Calu3 (cell line): ENCODE results near the gene BTC. TPM values are rescaled to one million over a fixed set of nuclear protein-coding genes. Genes with fewer than 3 reads are reported as not detected.

Source experiments
- BruUV-seq: library from RNA; stranded (reverse); fragments of 400-500 nt; replicated peaks from 2 replicates; lab custom pipeline; 2021; lab: Mats Ljungman, UMichigan
- CTCF ChIA-PET: fragments of 300-600 bp; sonication (Branson Sonifier 250); formaldehyde crosslinking; loops from one replicate; lab custom pipeline; 2022; ENCODE audit warnings: antibody characterized with exemption; lab: Charles Lee
- DNase-seq: peaks from one replicate; pipeline ENCODE4 v3.0.0; 2022
- H3K27ac Mint-ChIP-seq: one replicate; pipeline ENCODE4 v1.8.0; 2022; ENCODE audit warnings: mixed read lengths; ENCODE audit not compliant: unreplicated experiment
- H3K27me3 Mint-ChIP-seq: one replicate; pipeline ENCODE4 v1.8.0; 2022; ENCODE audit warnings: mixed read lengths; ENCODE audit not compliant: unreplicated experiment
- H3K36me3 Mint-ChIP-seq: one replicate; pipeline ENCODE4 v1.8.0; 2022; ENCODE audit warnings: mild to moderate bottlenecking, moderate library complexity, mixed read lengths; ENCODE audit not compliant: insufficient read depth, unreplicated experiment
- H3K4me1 Mint-ChIP-seq: one replicate; pipeline ENCODE4 v1.8.0; 2022; ENCODE audit warnings: mild to moderate bottlenecking, low read depth, mixed read lengths; ENCODE audit not compliant: unreplicated experiment
- H3K4me3 Mint-ChIP-seq: one replicate; pipeline ENCODE4 v1.8.0; 2022; ENCODE audit warnings: mild to moderate bottlenecking, low read depth, moderate library complexity, mixed read lengths; ENCODE audit not compliant: unreplicated experiment
- H3K9me3 Mint-ChIP-seq: one replicate; pipeline ENCODE4 v1.8.0; 2022; ENCODE audit warnings: low read depth, mixed read lengths; ENCODE audit not compliant: unreplicated experiment
- CTCF ChIP-seq: fragments of 200-600 bp; IDR thresholded peaks from one replicate; pipeline ENCODE4 v1.8.0; 2022; ENCODE audit warnings: antibody characterized with exemption; ENCODE audit not compliant: unreplicated experiment
- intact Hi-C: fragments of 100-400 bp; cut with micrococcal nuclease; formaldehyde crosslinking; loops from one replicate; pipeline ENCODE4 v1.10.0; 2022; ENCODE audit not compliant: unreplicated experiment
- total RNA-seq: library from RNA; stranded (reverse); gene quantifications from 2 replicates; pipeline ENCODE4 v1.2.3, GENCODE V29; 2022

The BTC gene
- total RNA-seq, 1 experiment from 2014 or later, result 8.1 TPM

GRCh38 chr4:74790652-74791051 is 3.7 kb downstream of the BTC start:
- no TSS peak for BruUV-seq
- Mint-ChIP-seq H3K9me3 (no peaks in the 10 kb centered on the region), H3K27ac (no peak overlapping the region), H3K36me3 (peaks cover 14% of the 10 kb centered on the region), H3K27me3 (no peaks in the 10 kb centered on the region), H3K4me1 (peaks cover 14% of the 10 kb centered on the region), H3K4me3 (no peak overlapping the region)
- CTCF ChIA-PET, result no interaction called here
- TF ChIP-seq CTCF, result no peak
- intact Hi-C loops, result loop anchor here (5.0 to 10.0 kb wide), 2 partner anchors 113 to 466 kb away; no protein-coding TSS in a partner anchor
- DNase-seq, result no peak

GRCh38 chr4:74789518-74789917 is 4.8 kb downstream of the BTC start:
- BruUV-seq, result no TSS peak
- DNase-seq, result no peak
- Mint-ChIP-seq H3K27ac (no peak overlapping the region), H3K4me1 (peaks cover 14% of the 10 kb centered on the region), H3K36me3 (peaks cover 11% of the 10 kb centered on the region), H3K4me3 (no peak overlapping the region), H3K27me3 (no peaks in the 10 kb centered on the region), H3K9me3 (peaks cover 3% of the 10 kb centered on the region)
- CTCF ChIA-PET, result no interaction called here
- intact Hi-C loops, result no loop called here
- TF ChIP-seq CTCF, result no peak

- no peak for DNase-seq
- CTCF ChIA-PET, result no interaction called here
- Mint-ChIP-seq H3K9me3 (no peaks in the 10 kb centered on the region), H3K36me3 (no peaks in the 10 kb centered on the region), H3K4me1 (no peaks in the 10 kb centered on the region), H3K27me3 (no peaks in the 10 kb centered on the region), H3K4me3 (no peak overlapping the region), H3K27ac (no peak overlapping the region)
- no TSS peak for BruUV-seq
- intact Hi-C loops, result no loop called here
- no peak for TF ChIP-seq CTCF
Observed at GRCh38 chr4:74777531-74777930, 16.8 kb downstream of the BTC start.

GRCh38 chr4:74772783-74773182 is 21.5 kb downstream of the BTC start:
- intact Hi-C loops, result no loop called here
- no peaks in the 10 kb centered on the region for H3K27me3 Mint-ChIP-seq
- no peak for TF ChIP-seq CTCF
- H3K4me1 Mint-ChIP-seq, result peaks cover 17% of the 10 kb centered on the region
- H3K27ac Mint-ChIP-seq, result no peak overlapping the region
- no peak for DNase-seq
- CTCF ChIA-PET, result no interaction called here
- no TSS peak for BruUV-seq
- no peaks in the 10 kb centered on the region for H3K9me3 Mint-ChIP-seq
- H3K36me3 Mint-ChIP-seq, result no peaks in the 10 kb centered on the region
- H3K4me3 Mint-ChIP-seq, result no peak overlapping the region

- CTCF ChIA-PET, result no interaction called here
- H3K36me3 Mint-ChIP-seq, result no peaks in the 10 kb centered on the region
- H3K27ac Mint-ChIP-seq, result no peak overlapping the region
- intact Hi-C loops, result no loop called here
- no peaks in the 10 kb centered on the region for H3K27me3 Mint-ChIP-seq
- peaks cover 17% of the 10 kb centered on the region for H3K4me1 Mint-ChIP-seq
- no TSS peak for BruUV-seq
- no peak for TF ChIP-seq CTCF
- no peak for DNase-seq
- H3K4me3 Mint-ChIP-seq, result no peak overlapping the region
- H3K9me3 Mint-ChIP-seq, result no peaks in the 10 kb centered on the region
Observed at GRCh38 chr4:74772106-74772505, 22.2 kb downstream of the BTC start.
